Left colon (tissue), 2 donors: ENCODE data around the gene TNS3. TPM values are rescaled to one million over a fixed set of nuclear protein-coding genes. Genes with fewer than 3 reads are reported as not detected.
"Not testable (repeated sequence)": the region's sequence is repeated elsewhere in the genome, so short reads cannot be mapped to it uniquely, and the experiment has no call there.

Source experiments
- ATAC-seq: fragments of 200-7000 bp; cut with Tn5 transposase; one replicate; pipeline ENCODE4 v1.9.1; 2020; ENCODE audit warnings: mild to moderate bottlenecking, moderate library complexity
- DNase-seq, 2 donors: peaks; one replicate each; pipeline ENCODE4 v3.0.0-alpha.2; 2020
- intact Hi-C, 2 donors: fragments of 100-400 bp; cut with DNase I in 1 of 2; cut with micrococcal nuclease in 1 of 2; formaldehyde crosslinking; loops; one replicate each; pipeline versions ENCODE4 v1.11.2 to v1.14.0; 2022; cut with DNase I, micrococcal nuclease
- total RNA-seq, 2 donors: library from RNA; stranded (reverse); fragmentation: NEBNext Ultra II Directional; extraction: Animal tissue kit (Norgen Biotek cat#: 25700); gene quantifications; one replicate each; pipeline ENCODE4 v1.2.1, GENCODE V29; 2021
- donor health status: DM: no; HTN: no; CAD: no.
- donor health status: DM: yes; HTN: yes; CAD: no.

Gene TNS3
- total RNA-seq, 2 donors from 2014 or later: 56.9 to 62.3 TPM

- DNase-seq (peak; percentile 86 to 89), ATAC-seq (peak; percentile 95)
- intact Hi-C loops: loop anchor here (5.0 to 10.0 kb wide), 4 partner anchors 166 to 556 kb away; no protein-coding TSS in a partner anchor
Measured at GRCh38 chr7:47266799-47267198, 315.1 kb downstream of the TNS3 start.

GRCh38 chr7:47266131-47266706, 315.7 kb downstream of the TNS3 start:
- ATAC-seq (peak; percentile 90), DNase-seq (peak; percentile 52 to 63)
- intact Hi-C loops: loop anchor here (5.0 to 10.0 kb wide), 4 partner anchors 166 to 556 kb away; no protein-coding TSS in a partner anchor

- intact Hi-C loops: loop anchor here (5.0 to 10.0 kb wide), 4 partner anchors 167 to 557 kb away; no protein-coding TSS in a partner anchor
- ATAC-seq: no peak
- no peak for DNase-seq
Measured at GRCh38 chr7:47265621-47266020, 316.3 kb downstream of the TNS3 start.

- no peak for ATAC-seq
- no peak for DNase-seq
- intact Hi-C loops: loop anchor here in 1 of 2 donors (10.0 kb wide), 1 partner anchor 291 kb away; no protein-coding TSS in a partner anchor
Measured at GRCh38 chr7:47264021-47264651, 317.8 kb downstream of the TNS3 start.

GRCh38 chr7:47262881-47263280, 319.0 kb downstream of the TNS3 start:
- DNase-seq (no peak), ATAC-seq (no peak)
- intact Hi-C loops: loop anchor here in 1 of 2 donors (10.0 kb wide), 1 partner anchor 292 kb away; no protein-coding TSS in a partner anchor

- ATAC-seq, DNase-seq: not testable (repeated sequence)
- intact Hi-C loops: loop anchor here in 1 of 2 donors (10.0 kb wide), 1 partner anchor 293 kb away; no protein-coding TSS in a partner anchor
Measured at GRCh38 chr7:47262160-47262559, 319.8 kb downstream of the TNS3 start.

- DNase-seq (no peak), ATAC-seq (no peak)
- intact Hi-C loops: loop anchor here in 1 of 2 donors (10.0 kb wide), 1 partner anchor 295 kb away; no protein-coding TSS in a partner anchor
Measured at GRCh38 chr7:47260270-47260669, 321.6 kb downstream of the TNS3 start.

- no peak for DNase-seq
- intact Hi-C loops: loop anchor here in 1 of 2 donors (10.0 kb wide), 3 partner anchors 65 to 1345 kb away; no protein-coding TSS in a partner anchor
- ATAC-seq: no peak
Measured at GRCh38 chr7:47259682-47260081, 322.2 kb downstream of the TNS3 start.

GRCh38 chr7:47258798-47259197, 323.1 kb downstream of the TNS3 start:
- DNase-seq (no peak), ATAC-seq (peak; percentile 21)
- intact Hi-C loops: loop anchor here in 1 of 2 donors (10.0 kb wide), 2 partner anchors 64 to 1344 kb away; no protein-coding TSS in a partner anchor

GRCh38 chr7:47256016-47256415, 325.9 kb downstream of the TNS3 start:
- ATAC-seq (no peak), DNase-seq (no peak)
- intact Hi-C loops: loop anchor here in 1 of 2 donors (10.0 kb wide), 2 partner anchors 61 to 1341 kb away; no protein-coding TSS in a partner anchor

- intact Hi-C loops: loop anchor here in 1 of 2 donors (10.0 kb wide), 2 partner anchors 61 to 1341 kb away; no protein-coding TSS in a partner anchor
- no peak for ATAC-seq
Measured at GRCh38 chr7:47255441-47255840, 326.5 kb downstream of the TNS3 start.

GRCh38 chr7:47255007-47255406, 326.9 kb downstream of the TNS3 start:
- DNase-seq: no peak

More at GRCh38 chr7:47255441-47255840, 326.5 kb downstream of the TNS3 start:
- DNase-seq: no peak

GRCh38 chr7:47254081-47254977, 327.6 kb downstream of the TNS3 start:
- peak; percentile 95 for ATAC-seq
- intact Hi-C loops: loop anchor here in 1 of 2 donors (10.0 kb wide), 2 partner anchors 60 to 1340 kb away; no protein-coding TSS in a partner anchor
- DNase-seq: peak; percentile 68 to 85

More at GRCh38 chr7:47255007-47255406, 326.9 kb downstream of the TNS3 start:
- no peak for ATAC-seq
- intact Hi-C loops: loop anchor here in 1 of 2 donors (10.0 kb wide), 2 partner anchors 60 to 1340 kb away; no protein-coding TSS in a partner anchor

- ATAC-seq (peak; percentile 64), DNase-seq (peak; percentile 26 to 47)
- intact Hi-C loops: loop anchor here in 1 of 2 donors (10.0 kb wide), 2 partner anchors 59 to 1339 kb away; no protein-coding TSS in a partner anchor
Measured at GRCh38 chr7:47253650-47254080, 328.2 kb downstream of the TNS3 start.

- ATAC-seq (no peak), DNase-seq (no peak)
- intact Hi-C loops: loop anchor here in 1 of 2 donors (10.0 kb wide), 2 partner anchors 58 to 1338 kb away; no protein-coding TSS in a partner anchor
Measured at GRCh38 chr7:47252675-47253074, 329.2 kb downstream of the TNS3 start.

GRCh38 chr7:47249361-47249760, 332.6 kb downstream of the TNS3 start:
- DNase-seq: no peak
- no peak for ATAC-seq
- intact Hi-C loops: no loop called here

- no peak for DNase-seq
- intact Hi-C loops: no loop called here
- no peak for ATAC-seq
Measured at GRCh38 chr7:47248797-47249196, 333.1 kb downstream of the TNS3 start.

GRCh38 chr7:47247132-47247531, 334.8 kb downstream of the TNS3 start:
- ATAC-seq (no peak), DNase-seq (no peak)
- intact Hi-C loops: no loop called here
